Activated CD4-positive, alpha-beta T cell treated with anti-CD3 and anti-CD28 coated beads for 48 hours (primary cell): ENCODE results near the gene ABI1.

Experiments
- DNase-seq: peaks from one replicate; pipeline ENCODE4 v3.0.0-alpha.2; 2020

ABI1 gene

GRCh38 chr10:26706936-26707335, 153.8 kb downstream of the ABI1 start:
- no peak for DNase-seq

- no peak for DNase-seq
Measured at GRCh38 chr10:26706206-26706605, 154.6 kb downstream of the ABI1 start.

DNA sequence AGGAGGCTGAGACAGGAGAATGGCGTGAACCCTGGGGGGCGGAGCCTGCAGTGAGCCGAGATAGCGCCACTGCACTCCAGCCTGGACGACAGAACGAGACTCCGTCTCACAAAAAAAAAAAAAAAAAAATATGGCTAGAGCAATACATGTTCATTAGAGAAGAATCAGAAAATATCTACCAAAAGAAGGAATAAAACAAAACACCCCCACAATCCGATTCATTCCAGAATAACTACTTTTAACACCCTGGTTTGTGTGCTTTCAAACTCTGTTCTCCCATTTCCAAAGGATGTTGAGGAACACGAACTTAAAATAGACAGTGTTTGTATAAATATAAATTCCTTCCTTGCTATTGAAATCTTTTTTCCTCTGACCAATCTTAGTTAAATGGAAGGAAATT, 156.8 kb downstream of the ABI1 start:
- no peak for DNase-seq

GRCh38 chr10:26703096-26703495, 157.7 kb downstream of the ABI1 start:
- DNase-seq, result no peak

DNA sequence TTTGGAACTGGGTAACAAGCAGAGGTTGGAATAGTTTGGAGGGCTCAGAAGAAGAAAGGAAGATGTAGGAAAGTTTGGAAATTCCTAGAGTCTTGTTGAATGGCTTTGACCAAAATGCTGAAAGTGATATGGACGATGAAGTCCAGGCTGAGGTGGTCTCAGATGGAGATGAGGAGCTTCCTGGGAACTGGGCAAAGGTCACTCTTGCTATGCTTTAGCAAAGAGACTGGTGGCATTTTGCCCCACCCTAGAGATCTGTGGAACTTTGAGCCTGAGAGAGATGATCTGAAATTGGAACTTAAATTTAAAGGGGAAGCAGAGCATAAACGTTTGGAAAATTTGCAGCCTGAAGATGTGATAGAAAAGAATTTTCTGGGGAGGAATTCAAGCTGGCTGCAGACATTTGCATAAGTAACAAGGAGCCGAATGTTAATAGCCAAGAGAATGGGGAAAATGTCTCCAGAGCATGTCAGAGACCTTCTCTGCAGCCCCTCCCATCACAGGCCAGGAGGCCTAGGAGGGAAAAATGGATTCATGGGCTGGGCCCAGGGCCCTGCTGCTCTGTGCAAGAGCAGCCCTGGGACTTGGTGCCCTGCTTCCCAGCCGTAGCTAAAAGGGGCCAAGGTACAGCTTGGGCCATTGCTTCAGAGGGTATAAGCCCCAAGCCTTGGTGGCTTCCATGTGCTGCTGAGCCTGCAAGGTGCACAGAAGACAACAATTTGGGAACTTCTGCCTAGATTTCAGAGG, 159.7 kb downstream of the ABI1 start:
- DNase-seq, result no peak

DNA sequence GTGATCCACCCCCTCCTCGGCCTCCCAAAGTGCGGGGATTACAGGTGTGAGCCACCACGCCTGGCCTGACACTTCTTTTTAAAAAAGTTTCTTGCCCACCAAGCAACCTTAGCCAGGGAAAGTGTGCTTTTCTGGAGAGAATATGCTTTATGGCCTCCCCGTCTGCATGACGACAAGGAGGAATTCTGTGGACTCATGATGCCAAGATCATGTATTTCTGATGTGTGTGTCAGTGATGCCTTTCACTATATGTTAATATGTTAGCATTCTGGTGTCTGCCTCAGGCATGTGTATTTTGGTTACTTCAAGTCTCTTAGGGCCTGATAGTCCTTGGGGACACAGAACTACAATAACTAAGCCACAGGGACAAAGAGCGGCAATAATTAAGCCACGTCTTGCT, 161.1 kb downstream of the ABI1 start:
- DNase-seq, result no peak

DNA sequence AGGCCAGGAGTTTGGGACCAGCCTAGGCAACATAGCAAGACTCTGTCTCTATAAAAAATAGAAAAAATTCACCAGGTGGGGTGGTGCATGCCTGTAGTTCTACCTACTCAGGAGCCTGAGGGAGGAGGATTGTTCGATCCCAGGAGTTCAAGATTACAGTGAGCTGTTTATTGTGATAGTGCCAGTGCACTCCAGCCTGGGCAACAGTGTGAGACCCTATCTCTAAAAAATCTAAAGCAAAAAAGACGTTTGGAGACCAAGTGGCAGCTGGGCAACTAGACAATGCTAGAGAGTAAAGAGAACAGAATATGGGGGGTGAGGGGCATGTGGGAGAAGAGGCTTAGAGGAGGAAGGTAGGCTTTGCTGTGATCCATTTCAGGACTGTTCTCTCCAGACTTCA, 161.8 kb downstream of the ABI1 start:
- DNase-seq, result no peak

DNA sequence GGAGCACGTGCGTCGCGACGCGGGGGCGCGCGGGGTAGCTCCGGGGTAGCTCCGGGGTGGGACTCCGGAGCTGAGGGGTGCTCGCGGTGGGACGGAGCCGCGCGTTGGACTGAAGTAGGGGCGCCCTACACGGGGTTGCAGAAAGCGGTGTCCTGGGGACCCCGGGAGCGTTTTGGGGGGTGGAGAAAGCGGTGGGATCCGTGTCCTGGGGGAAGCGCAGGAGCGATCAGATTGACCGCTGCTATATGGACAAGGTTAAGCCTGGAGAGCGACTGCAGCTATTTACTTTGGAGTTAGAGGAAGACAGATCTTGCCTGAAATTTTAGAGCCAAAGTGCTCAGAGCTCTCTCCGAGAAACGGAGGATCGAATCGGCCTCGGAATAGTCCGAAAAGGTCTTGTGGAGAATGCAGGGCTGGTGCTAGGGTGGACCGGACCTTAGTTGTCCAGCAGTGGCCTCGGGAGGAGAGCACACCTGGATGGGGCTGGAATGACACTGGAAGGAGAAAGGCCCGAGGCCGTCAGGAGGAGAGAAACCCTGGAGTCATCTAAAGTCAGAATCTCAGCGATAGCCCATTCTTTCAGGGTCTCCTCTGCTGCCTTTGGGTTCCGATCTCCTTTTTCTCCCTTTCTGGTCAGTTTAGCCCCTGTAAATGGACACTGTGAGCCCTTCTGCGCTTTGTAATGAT, 162.7 kb downstream of the ABI1 start:
- DNase-seq, result no peak

- peak; percentile 76 for DNase-seq
Measured at GRCh38 chr10:26697163-26697921, 163.4 kb downstream of the ABI1 start, which contains the start of gene PDSS1. TSS of gene PDSS1 (plus strand) at chr10:26697701. CDS start at chr10:26697712, 11 bp downstream.

DNA sequence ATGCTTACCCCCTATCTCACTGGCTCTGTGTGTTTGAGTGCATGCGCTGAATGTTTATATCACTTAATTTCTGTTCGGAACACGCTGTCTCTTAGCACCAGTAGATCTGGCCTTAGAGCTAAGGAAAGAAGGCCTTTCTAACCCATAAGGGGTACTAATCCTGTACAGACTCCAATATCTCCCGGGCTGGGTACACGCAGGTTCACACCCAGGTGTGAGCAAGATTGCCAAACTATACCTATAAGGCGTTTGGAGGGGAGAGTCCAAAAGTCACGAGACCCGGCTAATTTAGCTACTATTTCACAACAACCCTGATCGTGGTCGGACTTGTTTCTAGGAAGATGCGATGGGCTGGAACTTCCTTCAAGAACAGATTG, 164.0 kb downstream of the ABI1 start:
- no peak for DNase-seq
